HepG2 (cell line): ENCODE results near the gene LIPT1. TPM values are rescaled to one million over a fixed set of nuclear protein-coding genes. Genes with fewer than 3 reads are reported as not detected.

Experiments
- CBX1 ChIP-seq: IDR thresholded peaks from one replicate; pipeline ENCODE4 v1.6.1; 2016; ENCODE audit warnings: antibody characterized with exemption, low read depth
- MAFF ChIP-seq: IDR thresholded peaks from 2 replicates; pipeline ENCODE4 v1.6.1; 2011; ENCODE audit warnings: low read depth, low read length, improper control_type of control experiment
- MAX ChIP-seq: IDR thresholded peaks from 2 replicates; pipeline ENCODE4 v1.6.1; 2012; ENCODE audit warnings: inconsistent platforms
- NFE2 ChIP-seq: sonication (generic); formaldehyde crosslinking; IDR thresholded peaks from 2 replicates; pipeline ENCODE4 v1.4.0; 2020; ENCODE audit warnings: missing genetic modification reagents
- NFYB ChIP-seq: sonication (generic); formaldehyde crosslinking; IDR thresholded peaks from 2 replicates; pipeline ENCODE4 v1.4.0; 2020; ENCODE audit warnings: missing genetic modification reagents
- PAF1 ChIP-seq: IDR thresholded peaks from 2 replicates; pipeline ENCODE4 v1.6.1; 2016; ENCODE audit warnings: missing genetic modification reagents, missing compliant biosample characterization
- SKIL ChIP-seq: sonication (generic); formaldehyde crosslinking; IDR thresholded peaks from 2 replicates; pipeline ENCODE4 v1.8.0; 2022; ENCODE audit warnings: missing genetic modification reagents, mild to moderate bottlenecking, moderate library complexity, borderline replicate concordance
- ZFP91 ChIP-seq: sonication (generic); formaldehyde crosslinking; IDR thresholded peaks from 2 replicates; pipeline ENCODE4 v1.9.0; 2022; ENCODE audit warnings: missing genetic modification reagents, mild to moderate bottlenecking, borderline replicate concordance
- ZNF432 ChIP-seq: sonication (generic); formaldehyde crosslinking; IDR thresholded peaks from 2 replicates; pipeline ENCODE4 v1.5.0; 2020; ENCODE audit warnings: missing genetic modification reagents, mild to moderate bottlenecking, borderline replicate concordance
- polyA plus RNA-seq, 8 experiments: library from polyadenylated mRNA; depleted of rRNA in 3 of 8; stranded (reverse) in 7 of 8; unstranded in 1 of 8; fragments of >200 nt; fragmentation: Illumina TruSeq in 4 of 8; extraction: Trizol in 4 of 8; gene quantifications; 2 replicates each; pipeline versions ENCODE4 v1.2.1 to v1.2.3, GENCODE V29; 2011 to 2016; ENCODE audit warnings: low read depth in 4 of 8, missing spikeins in 1 of 8, mixed read lengths in 1 of 8; ENCODE audit not compliant: insufficient read depth in 1 of 8
- total RNA-seq, 5 experiments: library from RNA; depleted of rRNA; stranded (reverse); fragments of >200 nt; fragmentation: Illumina TruSeq; extraction: Trizol; gene quantifications; 2 replicates each; pipeline ENCODE4 v1.2.3, GENCODE V29; 2016; ENCODE audit warnings: low read depth in 1 of 5
- TF ChIP-seq, protein P1 (sequence below): sonication (generic); formaldehyde crosslinking; IDR thresholded peaks from 2 replicates; pipeline ENCODE4 v1.9.0; 2021; ENCODE audit warnings: mild to moderate bottlenecking, missing genetic modification reagents
- TF ChIP-seq, protein P2 (sequence below): IDR thresholded peaks from 2 replicates; pipeline ENCODE4 v1.6.1; 2016; ENCODE audit warnings: missing genetic modification reagents, missing compliant biosample characterization
- TF ChIP-seq, protein P3 (sequence below), 2 experiments: sonication (generic) in 1 of 2; formaldehyde crosslinking in 1 of 2; IDR thresholded peaks; 2 replicates each; pipeline versions ENCODE4 v1.4.0 to v1.6.1; 2016 to 2020; ENCODE audit warnings: borderline replicate concordance in 1 of 2, low read depth in 1 of 2, mild to moderate bottlenecking in 1 of 2, missing genetic modification reagents in 1 of 2

The LIPT1 gene
- total and polyA plus RNA-seq, 2 of the 13 experiments (the other 11 are each of a cell fraction or from before 2014, with no cell fraction given): 8.0 to 9.6 TPM

- TF ChIP-seq NFYB (CRISPR knock-in tag) (peak; percentile 47), ZFP91 (peak; percentile 98), CBX1 (peak; percentile 93), PAF1 (no peak), NFE2 (CRISPR knock-in tag) (no peak), ZNF432 (CRISPR knock-in tag) (no peak), SKIL (CRISPR knock-in tag) (no peak), MAFF (no peak), MAX (peak; percentile 99)
- TF ChIP-seq, protein P1, sequence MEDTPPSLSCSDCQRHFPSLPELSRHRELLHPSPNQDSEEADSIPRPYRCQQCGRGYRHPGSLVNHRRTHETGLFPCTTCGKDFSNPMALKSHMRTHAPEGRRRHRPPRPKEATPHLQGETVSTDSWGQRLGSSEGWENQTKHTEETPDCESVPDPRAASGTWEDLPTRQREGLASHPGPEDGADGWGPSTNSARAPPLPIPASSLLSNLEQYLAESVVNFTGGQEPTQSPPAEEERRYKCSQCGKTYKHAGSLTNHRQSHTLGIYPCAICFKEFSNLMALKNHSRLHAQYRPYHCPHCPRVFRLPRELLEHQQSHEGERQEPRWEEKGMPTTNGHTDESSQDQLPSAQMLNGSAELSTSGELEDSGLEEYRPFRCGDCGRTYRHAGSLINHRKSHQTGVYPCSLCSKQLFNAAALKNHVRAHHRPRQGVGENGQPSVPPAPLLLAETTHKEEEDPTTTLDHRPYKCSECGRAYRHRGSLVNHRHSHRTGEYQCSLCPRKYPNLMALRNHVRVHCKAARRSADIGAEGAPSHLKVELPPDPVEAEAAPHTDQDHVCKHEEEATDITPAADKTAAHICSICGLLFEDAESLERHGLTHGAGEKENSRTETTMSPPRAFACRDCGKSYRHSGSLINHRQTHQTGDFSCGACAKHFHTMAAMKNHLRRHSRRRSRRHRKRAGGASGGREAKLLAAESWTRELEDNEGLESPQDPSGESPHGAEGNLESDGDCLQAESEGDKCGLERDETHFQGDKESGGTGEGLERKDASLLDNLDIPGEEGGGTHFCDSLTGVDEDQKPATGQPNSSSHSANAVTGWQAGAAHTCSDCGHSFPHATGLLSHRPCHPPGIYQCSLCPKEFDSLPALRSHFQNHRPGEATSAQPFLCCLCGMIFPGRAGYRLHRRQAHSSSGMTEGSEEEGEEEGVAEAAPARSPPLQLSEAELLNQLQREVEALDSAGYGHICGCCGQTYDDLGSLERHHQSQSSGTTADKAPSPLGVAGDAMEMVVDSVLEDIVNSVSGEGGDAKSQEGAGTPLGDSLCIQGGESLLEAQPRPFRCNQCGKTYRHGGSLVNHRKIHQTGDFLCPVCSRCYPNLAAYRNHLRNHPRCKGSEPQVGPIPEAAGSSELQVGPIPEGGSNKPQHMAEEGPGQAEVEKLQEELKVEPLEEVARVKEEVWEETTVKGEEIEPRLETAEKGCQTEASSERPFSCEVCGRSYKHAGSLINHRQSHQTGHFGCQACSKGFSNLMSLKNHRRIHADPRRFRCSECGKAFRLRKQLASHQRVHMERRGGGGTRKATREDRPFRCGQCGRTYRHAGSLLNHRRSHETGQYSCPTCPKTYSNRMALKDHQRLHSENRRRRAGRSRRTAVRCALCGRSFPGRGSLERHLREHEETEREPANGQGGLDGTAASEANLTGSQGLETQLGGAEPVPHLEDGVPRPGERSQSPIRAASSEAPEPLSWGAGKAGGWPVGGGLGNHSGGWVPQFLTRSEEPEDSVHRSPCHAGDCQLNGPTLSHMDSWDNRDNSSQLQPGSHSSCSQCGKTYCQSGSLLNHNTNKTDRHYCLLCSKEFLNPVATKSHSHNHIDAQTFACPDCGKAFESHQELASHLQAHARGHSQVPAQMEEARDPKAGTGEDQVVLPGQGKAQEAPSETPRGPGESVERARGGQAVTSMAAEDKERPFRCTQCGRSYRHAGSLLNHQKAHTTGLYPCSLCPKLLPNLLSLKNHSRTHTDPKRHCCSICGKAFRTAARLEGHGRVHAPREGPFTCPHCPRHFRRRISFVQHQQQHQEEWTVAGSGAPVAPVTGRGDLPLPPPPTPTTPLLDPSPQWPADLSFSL (CRISPR knock-in tag): peak; percentile 66
- TF ChIP-seq, protein P2, sequence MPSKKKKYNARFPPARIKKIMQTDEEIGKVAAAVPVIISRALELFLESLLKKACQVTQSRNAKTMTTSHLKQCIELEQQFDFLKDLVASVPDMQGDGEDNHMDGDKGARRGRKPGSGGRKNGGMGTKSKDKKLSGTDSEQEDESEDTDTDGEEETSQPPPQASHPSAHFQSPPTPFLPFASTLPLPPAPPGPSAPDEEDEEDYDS (CRISPR knock-in tag): peak; percentile 96
- TF ChIP-seq, protein P3, sequence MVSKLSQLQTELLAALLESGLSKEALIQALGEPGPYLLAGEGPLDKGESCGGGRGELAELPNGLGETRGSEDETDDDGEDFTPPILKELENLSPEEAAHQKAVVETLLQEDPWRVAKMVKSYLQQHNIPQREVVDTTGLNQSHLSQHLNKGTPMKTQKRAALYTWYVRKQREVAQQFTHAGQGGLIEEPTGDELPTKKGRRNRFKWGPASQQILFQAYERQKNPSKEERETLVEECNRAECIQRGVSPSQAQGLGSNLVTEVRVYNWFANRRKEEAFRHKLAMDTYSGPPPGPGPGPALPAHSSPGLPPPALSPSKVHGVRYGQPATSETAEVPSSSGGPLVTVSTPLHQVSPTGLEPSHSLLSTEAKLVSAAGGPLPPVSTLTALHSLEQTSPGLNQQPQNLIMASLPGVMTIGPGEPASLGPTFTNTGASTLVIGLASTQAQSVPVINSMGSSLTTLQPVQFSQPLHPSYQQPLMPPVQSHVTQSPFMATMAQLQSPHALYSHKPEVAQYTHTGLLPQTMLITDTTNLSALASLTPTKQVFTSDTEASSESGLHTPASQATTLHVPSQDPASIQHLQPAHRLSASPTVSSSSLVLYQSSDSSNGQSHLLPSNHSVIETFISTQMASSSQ (IDR thresholded peaks at IDR 0.05; ENCODE audit: low read depth): no peak
- TF ChIP-seq, protein P3 (CRISPR knock-in tag; IDR thresholded peaks at IDR 0.05; ENCODE audit: borderline replicate concordance): peak; percentile 94
These were observed at the start of gene LIPT1, which contains the start of gene TSGA10 (continued) for GRCh38 chr2:99154643-99155536.
